Hematopoietic multipotent progenitor cell (in vitro differentiated cells): Measurements from ENCODE around the gene MYO10. TPM values are rescaled to one million over a fixed set of nuclear protein-coding genes. Genes with fewer than 3 reads are reported as not detected.

Experiments used
- DNase-seq, 3 donors: peaks; one replicate each; pipeline ENCODE4 v3.0.0-alpha.2; 2011 to 2015; ENCODE audit warnings: low read depth in 2 of 3, low spot score in 2 of 3
- total RNA-seq: library from RNA; depleted of rRNA; stranded (reverse); fragments of >200 nt; gene quantifications from one replicate; pipeline ENCODE4 v1.2.3, GENCODE V29; 2012

MYO10 gene
- total RNA-seq, 1 donor, result 0.54 TPM

DNA sequence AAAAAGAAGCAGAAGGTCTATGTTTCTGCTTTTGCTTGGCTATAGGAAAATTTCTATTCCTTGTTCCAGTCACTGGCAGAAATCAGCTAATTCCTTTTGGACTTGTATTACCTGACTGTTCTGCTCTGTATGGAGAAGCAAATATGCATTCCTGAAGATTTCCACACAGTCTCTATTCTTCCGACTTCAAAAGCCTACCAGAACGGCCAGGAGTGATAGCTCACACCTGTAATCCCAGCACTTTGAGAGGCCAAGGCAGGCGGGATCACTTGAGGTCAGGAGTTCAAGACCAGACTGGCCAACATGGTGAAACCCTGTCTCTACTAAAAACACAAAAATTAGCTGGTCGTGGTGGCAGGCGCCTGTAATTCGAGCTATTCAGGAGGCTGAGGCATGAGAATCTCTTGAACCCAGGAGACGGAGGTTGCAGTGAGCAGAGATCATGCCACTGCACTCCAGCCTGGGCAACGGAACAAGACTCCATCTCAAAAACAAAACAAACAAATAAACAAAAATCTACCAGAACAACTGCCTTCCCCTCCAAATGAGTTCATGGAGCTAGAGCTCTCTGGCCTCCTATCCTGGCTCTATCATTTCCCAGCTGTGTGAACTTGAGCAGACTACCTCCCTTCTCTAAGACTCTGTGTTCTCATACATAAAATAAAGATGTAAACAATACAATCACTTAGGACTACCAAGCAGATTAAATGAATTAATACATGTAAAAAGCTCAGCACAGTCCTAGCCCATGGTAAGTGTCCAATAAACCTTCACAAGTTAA, 17.0 kb downstream of the MYO10 start:
- no peak for DNase-seq

DNA sequence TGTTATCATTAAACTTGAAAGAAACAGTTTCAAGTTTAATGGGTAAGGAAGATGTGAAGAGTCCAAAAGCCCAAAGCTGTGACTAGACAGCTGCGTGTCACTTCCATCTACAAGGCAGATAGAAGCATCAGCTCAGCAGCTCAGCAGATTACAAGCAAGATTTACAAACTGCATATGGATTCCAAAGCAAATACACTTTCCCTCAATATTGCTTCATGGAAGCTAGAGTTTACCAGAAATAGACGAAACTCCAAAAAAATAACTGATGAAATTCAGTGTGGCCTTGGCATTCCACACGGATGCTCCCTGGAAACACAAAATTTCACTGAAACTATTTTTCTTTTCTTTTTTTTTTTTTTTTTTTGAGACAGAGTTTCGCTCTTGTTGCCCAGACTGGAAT, 17.9 kb downstream of the MYO10 start:
- no peak for DNase-seq

GRCh38 chr5:16916262-16916878, 19.7 kb downstream of the MYO10 start:
- DNase-seq, result peak in 1 of 3 donors; percentile 27

DNA sequence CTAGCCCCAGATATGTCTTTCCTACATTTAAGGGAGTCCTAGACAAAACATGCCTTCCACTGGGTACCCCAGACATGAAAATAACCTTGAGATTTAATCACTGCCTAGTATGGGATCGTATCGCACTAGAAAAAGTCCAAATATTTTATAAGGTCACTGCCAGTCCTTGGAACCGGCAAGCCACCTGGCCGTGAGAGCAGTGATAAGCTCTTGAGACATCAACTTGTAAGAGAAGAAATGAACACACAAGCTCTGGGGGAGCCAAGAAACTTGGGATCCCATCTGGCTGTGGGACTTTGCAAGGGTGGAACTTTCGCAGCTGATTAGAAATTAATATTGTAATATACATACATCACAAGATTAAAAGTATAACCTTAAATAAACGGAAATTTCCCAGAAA, 21.5 kb downstream of the MYO10 start:
- no peak for DNase-seq

DNA sequence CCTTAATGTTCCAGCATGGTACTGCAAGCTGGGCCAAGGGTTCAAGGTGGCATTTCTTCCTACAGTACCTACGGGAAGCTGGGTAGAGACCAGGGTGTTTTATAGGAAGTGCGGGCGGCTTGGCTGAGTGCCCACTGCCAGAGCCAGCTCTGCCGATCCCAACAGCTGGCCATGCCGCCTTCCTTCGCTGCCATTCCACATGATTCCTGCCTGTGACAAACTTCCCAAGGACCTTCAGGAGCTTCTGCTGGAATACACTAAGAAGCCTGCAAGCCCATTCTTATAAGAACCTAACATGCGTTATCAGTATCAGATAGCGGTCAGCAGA, 22.0 kb downstream of the MYO10 start:
- DNase-seq, result no peak

GRCh38 chr5:16913187-16914107, 22.6 kb downstream of the MYO10 start:
- DNase-seq, result no peak

- no peak for DNase-seq
Measured at GRCh38 chr5:16912080-16912479, 24.0 kb downstream of the MYO10 start.

GRCh38 chr5:16909464-16909863, 26.6 kb downstream of the MYO10 start:
- no peak for DNase-seq

DNA sequence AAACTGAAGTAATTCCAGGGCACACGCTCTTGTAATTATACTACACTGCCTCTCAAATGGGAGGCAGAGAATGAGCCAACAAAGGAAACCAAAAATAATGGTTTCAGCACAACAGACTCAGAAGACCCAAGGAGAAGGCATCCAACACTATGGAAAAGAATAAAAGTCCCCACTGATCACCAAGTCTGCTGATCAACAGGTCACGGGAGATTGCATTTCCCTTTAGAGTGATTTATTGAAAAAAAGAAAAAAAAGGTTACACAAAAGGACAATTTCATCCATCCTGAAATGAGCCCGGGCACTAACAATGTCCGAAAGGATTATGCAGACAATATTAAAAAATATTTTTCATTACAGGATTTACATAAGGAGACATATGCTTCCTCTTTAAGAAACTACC, 28.8 kb downstream of the MYO10 start:
- no peak for DNase-seq

- no peak for DNase-seq
Measured at GRCh38 chr5:16906255-16906654, 29.8 kb downstream of the MYO10 start.

DNA sequence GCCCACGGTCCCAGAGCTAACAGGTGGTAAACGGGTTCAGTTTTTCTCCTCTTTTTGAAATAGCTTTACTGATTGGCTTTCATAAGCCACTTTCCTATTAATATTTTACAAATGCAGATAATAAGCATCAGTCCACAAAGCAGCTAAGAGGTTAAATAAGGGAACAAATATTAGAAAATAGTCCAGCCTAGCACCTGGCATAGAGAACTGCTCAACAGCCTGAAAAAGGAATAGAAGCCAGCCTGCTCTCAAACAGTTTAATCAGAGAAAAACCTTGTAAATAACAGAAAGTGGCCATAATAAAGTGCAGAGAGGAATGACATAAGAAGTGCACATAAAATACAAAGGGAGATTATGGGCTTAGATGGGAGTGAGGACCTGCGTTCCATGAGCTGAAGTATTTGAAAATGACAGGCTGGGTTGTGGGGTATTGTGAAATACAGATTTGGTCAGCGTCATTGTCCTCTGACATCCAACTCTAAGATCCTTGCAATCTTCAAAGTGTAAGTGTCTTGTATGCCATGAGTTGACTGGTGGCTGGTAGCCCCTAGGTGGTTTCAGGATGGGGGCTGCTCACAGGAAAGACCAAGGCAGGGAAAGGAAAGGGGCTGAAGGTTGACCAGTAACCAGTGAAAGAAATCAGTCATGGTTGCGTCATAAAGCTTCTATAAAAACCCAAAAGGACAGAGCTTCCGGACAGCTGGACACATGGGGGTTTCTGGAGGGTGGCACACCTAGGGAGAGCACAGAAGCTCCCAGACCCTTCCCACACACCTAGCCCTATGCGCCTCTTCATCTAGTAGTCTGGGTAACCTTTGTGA, 32.4 kb downstream of the MYO10 start:
- DNase-seq, result no peak

DNA sequence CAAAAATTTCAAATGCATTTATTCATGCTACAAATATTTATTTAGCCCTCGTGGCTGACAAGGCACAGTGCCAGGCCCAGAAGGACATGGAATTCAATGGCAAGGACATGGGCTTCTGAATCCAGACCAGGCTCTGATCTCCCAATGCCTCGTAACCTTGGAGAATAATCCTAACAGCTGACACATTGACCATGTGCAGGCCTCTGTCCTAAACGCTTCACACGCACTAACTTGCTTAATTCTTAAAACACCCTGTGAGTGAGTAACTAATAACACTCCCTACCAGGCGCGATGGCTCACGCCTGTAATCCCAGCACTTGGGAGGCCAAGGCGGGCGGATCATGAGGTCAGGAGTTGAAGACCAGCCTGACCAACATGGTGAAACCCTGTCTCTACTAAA, 33.2 kb downstream of the MYO10 start:
- no peak for DNase-seq

DNA sequence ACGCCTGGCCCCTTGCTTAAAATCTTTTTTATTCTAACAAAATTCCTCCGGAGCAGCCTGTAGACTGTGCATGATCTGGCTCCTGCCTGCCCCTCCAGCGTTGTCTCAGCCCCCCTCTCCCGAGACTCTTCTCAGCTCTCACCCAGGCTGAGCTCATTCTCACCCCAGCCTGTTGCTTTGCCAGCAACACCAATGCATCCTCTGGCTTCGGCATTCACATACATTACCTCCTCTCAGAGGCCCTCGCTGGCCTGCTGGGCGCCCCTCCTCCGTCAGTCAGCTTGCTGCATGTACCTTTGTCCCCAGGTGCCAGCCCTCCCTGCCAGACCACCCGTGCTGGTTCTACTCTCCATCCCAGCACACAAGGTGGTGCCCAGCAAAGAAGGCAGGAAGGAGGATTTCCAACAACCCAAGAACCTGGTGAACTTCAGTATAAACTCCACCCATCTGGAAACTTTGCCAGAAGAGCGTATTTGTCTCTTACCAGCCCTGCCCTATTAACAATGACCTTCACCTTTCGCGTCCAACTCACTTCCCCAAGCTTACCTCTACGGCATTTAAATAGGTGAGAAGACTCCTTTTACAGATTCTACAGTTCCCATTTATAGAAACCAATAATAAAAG, 35.0 kb downstream of the MYO10 start:
- no peak for DNase-seq

- DNase-seq, result no peak
Measured at GRCh38 chr5:16899171-16899570, 36.9 kb downstream of the MYO10 start.

GRCh38 chr5:16897800-16898199, 38.3 kb downstream of the MYO10 start:
- DNase-seq, result no peak

DNA sequence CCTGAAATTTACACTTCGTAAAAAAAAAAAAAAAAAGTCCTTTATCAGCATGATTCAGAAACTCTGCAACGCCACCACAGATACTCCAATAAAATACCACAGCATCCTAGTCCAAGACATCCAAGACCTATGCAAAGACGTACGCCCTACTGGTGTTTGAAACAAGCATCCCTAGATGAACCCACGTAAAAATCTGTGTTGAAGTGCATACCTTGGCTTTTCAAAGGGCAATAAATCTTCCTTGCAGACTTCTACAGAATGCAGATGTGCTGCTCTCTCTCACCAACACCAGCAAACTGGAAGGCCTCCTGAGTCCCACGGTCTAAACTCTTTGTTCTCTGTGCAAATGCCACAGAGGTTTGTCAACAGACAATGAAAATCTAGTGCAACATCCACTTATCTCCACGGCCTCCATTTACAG, 38.8 kb downstream of the MYO10 start:
- peak in 1 of 3 donors; percentile 2 for DNase-seq

DNA sequence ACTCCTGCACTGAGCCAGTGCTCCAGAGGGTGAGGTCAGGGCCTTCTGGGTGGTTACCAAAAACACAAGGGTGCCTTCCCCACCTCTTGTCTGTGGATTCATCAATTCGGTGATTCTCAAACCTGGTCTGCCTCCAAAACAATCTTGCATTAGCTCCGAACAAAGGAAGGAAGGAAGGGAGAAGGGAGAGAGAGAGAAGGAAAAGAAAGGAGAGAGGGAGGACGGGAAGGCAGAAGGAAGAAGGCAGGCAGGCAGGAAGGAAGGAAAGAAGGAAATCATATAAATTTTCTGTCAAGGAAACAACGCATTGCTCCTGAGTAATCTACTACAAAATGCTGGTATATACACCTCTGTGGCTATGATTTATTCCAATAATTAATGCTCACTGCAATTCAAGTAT, 39.3 kb downstream of the MYO10 start:
- DNase-seq, result no peak

- DNase-seq, result no peak
Measured at GRCh38 chr5:16894236-16895057, 41.6 kb downstream of the MYO10 start.

GRCh38 chr5:16891033-16891432, 45.1 kb downstream of the MYO10 start:
- no peak for DNase-seq
